ENCODE results near the gene AGO1.

- TF ChIP-seq OVOL2 (CRISPR knock-in tag; IDR thresholded peaks at IDR 0.05; ENCODE audit: borderline replicate concordance) (no peak), NR1H2 (CRISPR knock-in tag; IDR thresholded peaks at IDR 0.05) (no peak), CTCF (IDR thresholded peaks at IDR 0.05) (no peak), ZBTB43 (CRISPR knock-in tag; IDR thresholded peaks at IDR 0.05) (no peak), MAX (CRISPR knock-in tag; IDR thresholded peaks at IDR 0.05) (no peak), MXD4 (CRISPR knock-in tag; IDR thresholded peaks at IDR 0.05; ENCODE audit: borderline replicate concordance) (no peak), FOXP4 (CRISPR knock-in tag; IDR thresholded peaks at IDR 0.05) (no peak)
These were observed 4.5 kb downstream of the AGO1 start for GRCh38 chr1:35887508-35887907.
